HEK293T (cell line): ENCODE data around the gene TTC39B.

Experiments used
- CTCF ChIA-PET: fragments of 350-600 bp; formaldehyde crosslinking; extraction: SDS; loops from one replicate; lab custom pipeline; 2021; ENCODE audit warnings: antibody characterized with exemption, inconsistent platforms; lab: Yijun Ruan, JAX
- POLR2A ChIA-PET: fragments of 350-600 bp; formaldehyde crosslinking; extraction: SDS; loops from one replicate; lab custom pipeline; 2020; ENCODE audit warnings: antibody characterized with exemption, inconsistent platforms; lab: Yijun Ruan, JAX
- DNase-seq: peaks from one replicate; pipeline ENCODE4 v3.0.0; 2012; ENCODE audit warnings: mixed read lengths; ENCODE audit errors: extremely low spot score
- ARNT ChIP-seq: fragments of 450-650 bp; IDR thresholded peaks from 2 replicates; pipeline ENCODE4 v1.6.1; 2017; ENCODE audit warnings: mild to moderate bottlenecking
- BHLHE40 ChIP-seq: fragments of 450-650 bp; IDR thresholded peaks from 2 replicates; pipeline ENCODE4 v1.6.1; 2016; ENCODE audit warnings: mild to moderate bottlenecking, moderate library complexity, borderline replicate concordance
- CTBP1 ChIP-seq: fragments of 450-650 bp; IDR thresholded peaks from 2 replicates; pipeline ENCODE4 v1.6.1; 2016; ENCODE audit warnings: borderline replicate concordance
- ELF4 ChIP-seq: fragments of 450-650 bp; IDR thresholded peaks from 2 replicates; pipeline ENCODE4 v1.6.1; 2017; ENCODE audit warnings: antibody characterized with exemption
- FOXA1 ChIP-seq: fragments of 450-650 bp; IDR thresholded peaks from 2 replicates; pipeline ENCODE4 v1.6.1; 2016; ENCODE audit warnings: mild to moderate bottlenecking
- FOXK2 ChIP-seq: fragments of 450-650 bp; IDR thresholded peaks from 2 replicates; pipeline ENCODE4 v1.6.1; 2016; ENCODE audit warnings: mild to moderate bottlenecking
- FOXM1 ChIP-seq: fragments of 450-650 bp; IDR thresholded peaks from 2 replicates; pipeline ENCODE4 v1.6.1; 2017; ENCODE audit warnings: mild to moderate bottlenecking, borderline replicate concordance
- HDGF ChIP-seq: fragments of 450-650 bp; IDR thresholded peaks from 2 replicates; pipeline ENCODE4 v1.6.1; 2017; ENCODE audit warnings: antibody characterized with exemption, borderline replicate concordance
- L3MBTL2 ChIP-seq: fragments of 450-650 bp; conservative IDR thresholded peaks from 2 replicates; pipeline ENCODE4 v1.6.1; 2016; ENCODE audit warnings: mild to moderate bottlenecking
- LEF1 ChIP-seq: fragments of 450-650 bp; IDR thresholded peaks from 2 replicates; pipeline ENCODE4 v1.6.1; 2017; ENCODE audit warnings: mild to moderate bottlenecking, borderline replicate concordance
- NFRKB ChIP-seq: fragments of 450-650 bp; IDR thresholded peaks from 2 replicates; pipeline ENCODE4 v1.6.1; 2016; ENCODE audit warnings: mild to moderate bottlenecking, moderate library complexity
- SP1 ChIP-seq: fragments of 450-650 bp; IDR thresholded peaks from 2 replicates; pipeline ENCODE4 v1.6.1; 2017
- SUZ12 ChIP-seq: fragments of 450-650 bp; IDR thresholded peaks from 2 replicates; pipeline ENCODE4 v1.6.1; 2016; ENCODE audit warnings: mild to moderate bottlenecking
- TARDBP ChIP-seq: fragments of 450-650 bp; IDR thresholded peaks from 2 replicates; pipeline ENCODE4 v1.6.1; 2016
- ZNF384 ChIP-seq: fragments of 450-650 bp; IDR thresholded peaks from 2 replicates; pipeline ENCODE4 v1.6.1; 2016
- TF ChIP-seq, protein P1 (sequence below): fragments of 450-650 bp; IDR thresholded peaks from 2 replicates; pipeline ENCODE4 v1.6.1; 2016

TTC39B gene

DNA sequence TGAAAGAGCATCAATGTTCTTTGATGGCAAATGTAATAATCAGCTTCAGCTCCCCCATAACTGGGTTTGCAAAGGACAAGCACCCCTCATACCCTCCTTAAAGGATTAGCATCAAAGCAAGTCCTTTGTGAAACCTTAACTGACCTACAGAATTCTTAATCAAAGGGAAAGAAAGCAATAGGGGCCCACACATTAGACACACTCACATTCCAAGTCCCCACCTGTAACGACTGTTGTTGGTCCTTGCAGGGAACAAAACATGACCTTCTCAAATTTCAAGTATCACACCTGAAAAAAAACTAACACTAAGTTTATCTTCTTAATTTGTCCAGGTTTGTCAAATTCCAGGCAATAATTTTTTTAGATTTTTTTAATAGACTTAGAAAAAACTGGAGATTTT is 32.6 kb downstream of the TTC39B start:
- TF ChIP-seq FOXA1: no peak
- TF ChIP-seq FOXK2: no peak
- TF ChIP-seq CTBP1: no peak
- no peak for TF ChIP-seq TARDBP
- TF ChIP-seq HDGF: no peak
- TF ChIP-seq ZNF384: no peak
- no peak for TF ChIP-seq BHLHE40
- TF ChIP-seq SP1: no peak
- no peak for TF ChIP-seq L3MBTL2
- TF ChIP-seq, protein P1, sequence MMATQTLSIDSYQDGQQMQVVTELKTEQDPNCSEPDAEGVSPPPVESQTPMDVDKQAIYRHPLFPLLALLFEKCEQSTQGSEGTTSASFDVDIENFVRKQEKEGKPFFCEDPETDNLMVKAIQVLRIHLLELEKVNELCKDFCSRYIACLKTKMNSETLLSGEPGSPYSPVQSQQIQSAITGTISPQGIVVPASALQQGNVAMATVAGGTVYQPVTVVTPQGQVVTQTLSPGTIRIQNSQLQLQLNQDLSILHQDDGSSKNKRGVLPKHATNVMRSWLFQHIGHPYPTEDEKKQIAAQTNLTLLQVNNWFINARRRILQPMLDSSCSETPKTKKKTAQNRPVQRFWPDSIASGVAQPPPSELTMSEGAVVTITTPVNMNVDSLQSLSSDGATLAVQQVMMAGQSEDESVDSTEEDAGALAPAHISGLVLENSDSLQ: no peak
- no peak for TF ChIP-seq ELF4
- TF ChIP-seq SUZ12: no peak
- no peak for TF ChIP-seq ARNT
- no peak for TF ChIP-seq LEF1
- TF ChIP-seq NFRKB: no peak
- CTCF ChIA-PET: no interaction called here
- no peak for DNase-seq
- POLR2A ChIA-PET: no interaction called here

DNA sequence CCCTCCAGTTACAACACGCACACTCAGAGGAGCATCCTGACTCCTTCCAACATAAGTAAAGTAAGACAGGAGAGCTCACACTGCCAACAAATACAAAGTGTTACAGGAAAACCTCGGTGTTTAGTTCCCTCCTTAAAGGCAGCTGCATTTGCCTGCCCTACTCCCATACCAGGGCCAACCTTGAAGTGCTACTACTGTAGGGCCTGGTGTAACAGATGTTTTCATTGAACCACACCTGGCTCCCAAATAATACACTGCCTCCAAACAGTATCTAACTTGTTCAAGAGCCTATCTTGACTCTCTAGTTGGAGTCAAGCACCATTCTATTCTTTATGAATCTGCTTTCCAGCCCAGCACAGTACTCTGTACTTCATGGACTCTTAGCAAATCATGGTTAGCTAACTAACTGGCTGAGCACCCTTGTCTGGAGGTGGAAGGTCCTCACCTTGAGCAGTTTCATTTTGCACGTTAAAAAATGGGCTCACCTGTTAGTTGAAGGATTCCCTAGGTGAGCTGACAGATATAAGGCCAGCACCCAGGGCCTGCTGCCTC is 34.6 kb downstream of the TTC39B start:
- ChIA-PET CTCF (no interaction called here), POLR2A (no interaction called here)
- DNase-seq: no peak
- TF ChIP-seq FOXM1: no peak
- no peak for TF ChIP-seq BHLHE40
- no peak for TF ChIP-seq TARDBP
- TF ChIP-seq SUZ12: no peak
- TF ChIP-seq ZNF384: no peak
- no peak for TF ChIP-seq ARNT
- TF ChIP-seq SP1: no peak
- TF ChIP-seq CTBP1: no peak
- TF ChIP-seq LEF1: no peak
- no peak for TF ChIP-seq L3MBTL2
- TF ChIP-seq ELF4: no peak

DNA sequence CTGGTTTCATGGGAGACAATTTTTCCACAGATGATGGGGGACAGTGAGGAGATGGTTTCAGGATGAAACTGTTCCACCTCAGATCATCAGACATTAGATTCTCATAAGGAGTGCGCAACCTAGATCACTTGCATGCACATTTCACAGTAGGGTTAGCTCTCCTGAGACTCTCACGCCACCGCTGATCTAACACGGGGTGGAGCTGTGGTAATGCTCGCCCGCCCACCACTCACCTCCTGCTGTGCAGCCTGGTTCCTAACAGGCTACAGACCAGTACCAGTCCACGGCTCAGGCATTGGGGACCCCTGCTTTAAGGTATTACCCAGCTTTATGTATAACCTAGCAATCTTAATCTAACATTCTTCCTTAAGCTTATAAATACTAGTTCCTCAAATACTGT is 35.6 kb downstream of the TTC39B start:
- DNase-seq: no peak
- CTCF ChIA-PET: interaction anchor here (0.9 kb wide), 1 partner anchor 148 kb away, joined by 3 read pairs; no protein-coding TSS in a partner anchor
- TF ChIP-seq FOXA1: no peak
- no peak for TF ChIP-seq ELF4
- TF ChIP-seq CTBP1: no peak
- no peak for TF ChIP-seq LEF1
- TF ChIP-seq SUZ12: no peak
- no peak for TF ChIP-seq ZNF384
- TF ChIP-seq BHLHE40: no peak
- TF ChIP-seq ARNT: no peak
- POLR2A ChIA-PET: no interaction called here

DNA sequence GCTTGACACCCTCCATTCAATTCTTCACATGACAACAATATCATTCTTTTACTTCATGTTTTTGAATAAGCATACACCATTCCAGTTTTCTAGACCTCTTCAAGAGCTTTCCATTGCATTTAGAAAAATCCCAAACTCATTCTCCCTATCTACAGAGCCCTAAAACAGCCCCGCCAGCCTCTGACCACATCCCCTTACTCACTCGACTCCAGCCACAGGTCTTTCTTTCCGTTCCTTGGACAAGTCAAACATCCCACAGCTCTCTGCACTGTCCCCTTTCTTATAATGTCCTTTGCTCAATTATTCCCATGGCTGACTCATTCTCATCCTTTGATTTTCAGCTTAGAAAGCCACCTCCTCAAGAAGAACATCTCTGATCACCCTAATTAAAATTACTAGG is 38.2 kb downstream of the TTC39B start:
- POLR2A ChIA-PET: no interaction called here
- no peak for DNase-seq
- CTCF ChIA-PET: no interaction called here

DNA sequence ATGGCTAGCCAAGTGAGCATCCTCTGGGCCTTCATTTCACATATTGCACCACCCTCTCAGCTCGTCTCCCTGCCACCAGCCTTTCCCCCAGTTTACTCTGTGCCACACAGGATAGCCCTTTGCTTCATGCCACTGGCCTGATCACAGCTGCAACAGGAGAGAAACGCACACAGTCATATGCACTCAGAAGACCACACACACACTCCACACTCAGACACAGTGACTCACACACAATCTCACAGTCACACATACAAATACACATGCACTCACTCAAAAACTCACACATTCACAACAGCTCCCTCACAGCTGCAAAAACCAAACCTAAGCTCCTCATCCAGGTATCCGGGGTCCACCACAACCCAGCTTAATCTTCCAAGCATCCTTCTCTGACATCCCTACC is 38.7 kb downstream of the TTC39B start:
- CTCF ChIA-PET: no interaction called here
- no peak for TF ChIP-seq FOXK2
- TF ChIP-seq, protein P1: no peak
- POLR2A ChIA-PET: no interaction called here
- no peak for DNase-seq

More for the DNA sequence above, 38.2 kb downstream of the TTC39B start:
- TF ChIP-seq SUZ12: no peak
- no peak for TF ChIP-seq SP1
- TF ChIP-seq LEF1: no peak
- no peak for TF ChIP-seq TARDBP
- no peak for TF ChIP-seq CTBP1
- no peak for TF ChIP-seq BHLHE40
- no peak for TF ChIP-seq FOXM1
- TF ChIP-seq ZNF384: no peak
- TF ChIP-seq ELF4: no peak
- no peak for TF ChIP-seq HDGF
- TF ChIP-seq FOXA1: no peak
- no peak for TF ChIP-seq FOXK2

DNA sequence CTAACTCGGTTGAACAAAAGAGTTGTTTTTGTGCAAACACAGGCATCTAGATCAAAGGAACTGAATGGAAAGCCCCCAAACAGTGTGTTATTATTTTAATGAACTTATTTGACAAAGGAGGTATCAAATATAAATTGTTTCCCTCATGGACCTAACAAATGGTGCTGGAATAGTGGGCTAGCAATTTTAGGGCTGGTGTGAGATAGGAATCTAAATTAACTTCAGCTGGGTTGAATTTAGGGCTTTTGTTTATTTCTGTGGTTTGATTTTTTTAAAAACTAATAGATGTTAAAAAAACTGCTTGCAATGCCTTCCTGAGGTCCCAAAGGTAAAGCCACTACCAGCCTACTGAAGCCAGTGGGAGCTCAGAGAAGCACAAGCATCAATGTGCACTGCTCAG is 42.1 kb downstream of the TTC39B start:
- TF ChIP-seq FOXA1: no peak
- no peak for TF ChIP-seq ELF4
- TF ChIP-seq, protein P1: no peak
- TF ChIP-seq BHLHE40: no peak
- TF ChIP-seq FOXM1: no peak
- TF ChIP-seq SUZ12: no peak
- no peak for TF ChIP-seq LEF1
- no peak for TF ChIP-seq ARNT
- no peak for TF ChIP-seq TARDBP
- no peak for TF ChIP-seq NFRKB
- TF ChIP-seq SP1: no peak
- TF ChIP-seq L3MBTL2: no peak
- TF ChIP-seq CTBP1: no peak
- TF ChIP-seq ZNF384: no peak
- TF ChIP-seq HDGF: no peak
- no peak for TF ChIP-seq FOXK2
- ChIA-PET POLR2A (no interaction called here), CTCF (interaction anchor here (0.6 kb wide), 1 partner anchor 60 kb away, joined by 4 read pairs; no protein-coding TSS in a partner anchor)

DNA sequence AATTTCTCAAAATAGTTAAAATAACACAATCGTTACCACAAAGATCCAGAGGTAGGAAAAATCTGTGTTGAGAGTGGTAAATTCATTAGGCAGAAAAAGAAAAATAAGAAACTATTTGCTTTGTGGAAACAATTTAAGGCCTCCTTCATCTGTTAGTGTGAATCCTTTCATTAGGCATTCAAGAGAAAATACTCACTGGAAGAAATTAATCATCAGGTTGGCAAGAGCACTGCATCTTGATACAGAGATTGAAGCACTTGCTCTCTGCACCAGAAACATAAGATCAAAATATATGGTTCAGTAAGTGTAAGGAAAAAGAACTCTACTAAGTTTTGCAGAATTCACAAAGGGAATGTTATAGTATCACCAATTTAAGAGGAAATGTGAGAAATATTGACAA is 44.4 kb downstream of the TTC39B start:
- ChIA-PET CTCF (no interaction called here), POLR2A (no interaction called here)
- no peak for TF ChIP-seq FOXK2
- TF ChIP-seq FOXA1: no peak
- TF ChIP-seq SP1: no peak
- no peak for TF ChIP-seq BHLHE40
- TF ChIP-seq, protein P1: no peak
- TF ChIP-seq CTBP1: no peak
- no peak for TF ChIP-seq ARNT
- no peak for TF ChIP-seq ZNF384
- TF ChIP-seq L3MBTL2: no peak
- TF ChIP-seq LEF1: no peak
- no peak for TF ChIP-seq SUZ12
- no peak for TF ChIP-seq ELF4
- TF ChIP-seq HDGF: no peak
- no peak for TF ChIP-seq FOXM1
- TF ChIP-seq NFRKB: no peak
- no peak for TF ChIP-seq TARDBP
- no peak for DNase-seq

More for the DNA sequence above, 42.1 kb downstream of the TTC39B start:
- DNase-seq: no peak
